Stimulated activated CD4-positive, alpha-beta T cell treated with anti-CD3 and anti-CD28 coated beads, Interleukin-15, amount 100 ng/mL, for 1 hour (primary cell): Measurements from ENCODE around the gene CPZ.

ENCODE experiments used
- DNase-seq, 2 donors: peaks; one replicate each; pipeline ENCODE4 v3.0.0-alpha.2; 2020; ENCODE audit warnings: low read depth in 1 of 2, low spot score in 1 of 2

Gene CPZ

DNA sequence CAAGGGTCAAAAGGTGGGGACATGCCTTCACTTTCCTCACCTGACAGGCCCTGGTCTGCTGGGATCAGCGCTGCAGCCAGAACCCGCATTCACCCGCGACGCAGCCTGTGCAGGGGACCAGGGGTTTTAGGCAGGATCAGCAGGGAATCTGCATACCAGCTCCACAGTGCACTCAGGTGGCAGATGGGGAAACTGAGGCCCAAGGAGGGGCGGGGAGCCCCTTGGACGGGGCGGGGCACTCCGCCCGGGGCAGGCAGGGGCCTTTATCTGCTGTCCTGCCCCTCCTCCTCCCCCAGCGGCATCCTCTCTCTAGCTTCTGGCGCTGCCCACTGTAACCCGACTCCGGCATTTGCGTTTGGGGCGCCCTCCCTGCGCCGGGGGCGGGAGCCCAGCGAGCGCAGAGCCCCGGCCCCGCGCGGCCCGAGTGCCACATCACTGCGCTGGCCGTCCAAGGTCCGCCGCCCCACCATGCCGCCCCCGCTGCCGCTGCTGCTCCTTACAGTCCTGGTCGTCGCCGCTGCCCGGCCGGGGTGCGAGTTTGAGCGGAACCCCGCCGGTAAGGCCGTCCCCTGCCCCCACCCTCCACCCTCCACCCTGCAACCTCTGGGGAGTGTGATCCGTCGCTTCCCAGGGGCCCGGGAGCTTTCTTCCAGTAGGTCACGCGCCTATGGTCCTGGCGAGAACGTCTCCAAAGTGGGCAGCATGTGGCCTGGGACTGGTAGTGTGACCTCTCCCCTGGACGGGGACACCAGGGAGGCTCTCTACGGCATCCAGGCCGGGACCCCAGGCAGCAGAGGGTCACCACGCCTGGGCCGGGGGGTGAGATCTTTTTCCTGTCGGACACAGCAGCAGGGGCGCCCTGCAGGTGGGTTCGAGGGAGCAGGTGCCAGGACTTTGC lies at the start of gene CPZ:
CPZ (plus strand) TSS at position 400 of the 898 bp plus-strand sequence; CDS start at position 469, 69 bp downstream.
- no peak for DNase-seq

DNA sequence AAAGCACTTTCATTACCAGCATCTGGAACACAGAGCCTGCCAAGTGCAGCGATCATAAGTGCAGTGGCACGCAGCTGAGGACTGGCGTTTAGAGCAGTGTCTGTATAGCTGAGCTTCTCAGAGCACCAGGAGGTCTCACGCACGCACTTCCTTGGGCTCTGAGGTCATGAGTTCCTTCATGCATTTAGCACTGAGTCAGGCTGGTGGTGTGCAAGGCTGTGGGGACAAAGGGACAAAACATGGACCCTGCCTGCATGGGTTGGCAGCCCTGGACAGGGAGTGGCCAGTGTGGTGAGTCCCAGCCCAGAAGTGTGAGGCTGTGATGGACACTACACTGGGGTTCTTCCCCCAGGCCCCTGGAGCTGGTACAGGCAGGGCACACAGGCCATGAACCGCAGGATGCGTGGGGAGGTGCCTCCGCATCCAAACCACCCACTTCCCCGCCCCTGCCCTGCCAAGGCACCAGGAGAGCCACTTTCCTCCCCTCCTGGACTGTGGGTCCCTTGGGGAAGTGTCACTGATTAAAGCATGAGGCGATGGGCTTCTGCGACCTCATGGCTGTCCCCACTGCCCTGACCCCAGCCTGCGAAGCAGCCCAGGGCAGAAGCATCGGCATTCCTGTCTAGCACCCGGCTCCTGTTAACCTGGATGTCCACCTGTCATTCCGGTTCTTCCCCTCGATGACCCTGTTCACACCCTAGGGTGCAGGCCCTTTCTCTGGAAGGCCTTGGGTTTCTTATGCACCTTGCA lies 49.6 kb upstream of the CPZ start:
- DNase-seq, result no peak

DNA sequence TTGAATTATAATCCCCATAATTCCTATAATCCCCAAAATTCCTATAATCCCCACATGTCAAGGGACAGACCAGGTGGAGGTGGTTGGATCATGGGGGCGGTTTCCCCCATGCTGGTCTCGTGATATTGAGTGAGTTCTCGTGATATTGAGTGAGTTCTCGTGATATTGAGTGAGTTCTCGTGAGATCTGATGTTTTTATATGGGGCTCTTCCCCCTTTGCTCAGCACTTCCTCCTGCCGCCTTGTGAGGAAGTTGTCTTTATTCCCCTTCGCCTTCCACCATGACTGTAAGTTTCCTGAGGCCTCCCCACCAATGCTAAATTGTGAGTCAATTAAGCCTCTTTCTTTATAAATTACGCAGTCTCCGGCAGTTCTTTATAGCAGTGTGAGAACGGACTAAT lies 48.9 kb upstream of the CPZ start:
- DNase-seq, result no peak

DNA sequence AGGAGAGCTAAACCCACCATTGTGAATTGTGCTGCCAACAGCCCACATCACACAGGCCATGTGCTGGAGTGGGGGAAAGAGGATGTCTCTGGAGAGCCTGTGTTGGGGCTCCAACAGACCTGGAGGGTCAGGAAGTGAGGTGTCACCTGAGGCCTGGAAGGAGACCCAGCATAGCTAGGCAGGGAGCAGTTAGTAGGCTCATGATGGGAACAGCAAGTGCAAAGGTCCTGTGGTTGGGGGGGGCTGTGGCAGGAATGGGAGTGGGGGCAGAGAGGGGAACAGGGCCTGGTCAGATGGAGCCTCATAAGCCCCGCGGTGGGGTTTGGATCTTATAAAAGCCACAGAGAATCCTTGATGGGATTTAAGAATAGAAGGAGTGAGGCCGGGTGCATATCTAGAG lies 48.3 kb upstream of the CPZ start:
- no peak for DNase-seq

DNA sequence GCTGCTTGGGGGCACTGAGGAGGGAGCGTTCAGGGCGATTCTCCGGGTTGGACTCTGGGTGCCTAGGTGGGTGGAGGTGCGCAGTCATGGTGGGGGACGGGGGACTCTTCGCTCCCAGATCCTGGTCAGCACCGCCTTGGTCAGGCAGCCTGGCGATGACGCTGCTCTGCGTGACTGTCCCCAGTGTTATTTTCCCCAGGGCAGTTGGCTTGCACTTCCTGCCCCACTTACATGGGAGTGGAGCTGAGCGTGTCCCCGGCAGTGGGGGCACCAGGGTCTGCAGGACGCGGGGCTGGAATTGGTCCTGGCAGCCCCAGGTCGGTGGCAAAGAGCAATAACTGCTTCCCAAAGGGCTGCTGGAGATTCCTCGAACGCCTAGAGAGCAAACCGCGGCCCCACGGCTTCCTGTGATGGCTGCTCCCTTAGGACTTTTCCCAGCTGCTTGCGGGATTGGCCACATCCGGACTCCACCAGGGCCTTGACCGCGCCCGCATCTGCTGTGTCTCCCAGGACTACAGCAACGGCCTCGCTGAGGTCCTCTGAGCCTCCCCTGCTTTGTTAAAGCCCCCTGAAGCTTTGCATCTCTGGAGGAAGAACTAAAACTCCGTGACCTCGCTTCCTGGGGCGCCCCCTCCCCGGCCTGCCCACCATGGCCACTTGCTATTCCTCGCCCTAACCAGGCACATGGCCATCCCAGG lies 47.7 kb upstream of the CPZ start:
- no peak for DNase-seq

DNA sequence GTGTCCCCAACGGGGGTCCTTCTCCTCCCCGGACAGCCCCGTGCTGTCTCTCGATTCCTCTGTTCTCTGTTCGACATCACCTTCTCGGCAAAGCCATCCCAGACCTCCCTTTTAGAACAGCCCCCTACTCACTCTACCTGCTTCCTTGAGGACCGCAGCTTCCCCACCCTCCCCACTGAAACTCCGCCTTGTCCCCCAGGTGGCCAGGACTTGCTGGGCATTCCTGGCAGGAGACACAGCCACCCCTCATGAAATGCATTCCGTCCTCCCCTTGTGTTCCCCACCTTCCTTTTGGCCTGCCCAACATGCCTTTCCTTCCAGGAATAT lies 47.2 kb upstream of the CPZ start:
- no peak for DNase-seq

DNA sequence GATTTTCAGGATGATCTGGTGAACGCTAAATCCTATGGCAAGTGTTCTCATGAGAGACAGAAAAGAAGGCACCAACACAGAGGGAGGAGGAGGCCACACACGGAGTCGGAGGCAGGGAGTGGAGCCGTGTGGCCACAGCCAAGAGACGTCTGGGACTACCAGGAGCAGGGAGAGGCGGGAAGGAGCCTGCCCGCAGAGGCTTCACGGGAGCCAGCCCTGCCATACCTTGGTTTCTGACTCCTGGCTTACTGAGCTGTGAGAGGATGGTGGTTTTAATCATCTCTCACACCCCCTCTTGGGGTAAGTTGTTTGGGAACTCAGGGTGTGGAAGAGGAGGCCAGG lies 45.8 kb upstream of the CPZ start:
- DNase-seq, result no peak

DNA sequence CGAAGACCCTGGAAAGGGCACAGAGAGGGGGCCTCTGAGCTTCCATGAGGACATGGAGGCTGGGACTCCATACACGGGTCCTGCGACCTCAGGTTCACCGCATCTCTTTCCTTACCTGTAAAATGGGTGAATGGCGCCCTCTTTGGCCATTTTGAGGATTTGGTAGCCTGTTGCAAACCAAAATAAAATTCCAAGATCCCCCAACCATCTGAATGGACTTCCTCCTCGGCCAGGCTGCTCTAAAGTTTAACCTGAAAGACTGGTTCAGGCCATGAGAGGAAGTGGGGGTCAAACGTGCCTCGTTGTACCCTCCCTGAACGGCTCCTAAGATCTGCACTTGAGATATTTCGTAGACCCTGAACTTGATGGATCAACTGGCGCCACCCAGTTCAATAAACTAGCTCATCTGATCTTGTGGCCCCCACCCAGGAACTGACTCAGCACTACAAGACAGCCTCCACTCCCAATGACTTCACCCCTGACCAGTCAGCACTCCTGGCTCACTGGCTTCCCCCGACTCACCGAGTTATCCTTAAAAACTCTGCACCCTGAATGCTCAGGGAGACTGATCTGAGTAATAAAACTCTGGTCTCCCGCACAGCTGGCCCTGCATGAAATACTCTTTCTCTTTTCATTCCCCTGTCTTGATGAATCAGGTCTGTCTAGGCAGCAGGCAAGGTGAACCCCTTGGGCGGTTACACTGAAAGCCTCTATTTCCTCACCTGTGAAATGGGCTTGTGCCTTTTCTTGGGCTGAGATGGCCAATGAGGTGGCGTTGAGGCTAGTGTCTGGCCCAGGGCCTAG lies 45.3 kb upstream of the CPZ start:
- DNase-seq, result no peak

DNA sequence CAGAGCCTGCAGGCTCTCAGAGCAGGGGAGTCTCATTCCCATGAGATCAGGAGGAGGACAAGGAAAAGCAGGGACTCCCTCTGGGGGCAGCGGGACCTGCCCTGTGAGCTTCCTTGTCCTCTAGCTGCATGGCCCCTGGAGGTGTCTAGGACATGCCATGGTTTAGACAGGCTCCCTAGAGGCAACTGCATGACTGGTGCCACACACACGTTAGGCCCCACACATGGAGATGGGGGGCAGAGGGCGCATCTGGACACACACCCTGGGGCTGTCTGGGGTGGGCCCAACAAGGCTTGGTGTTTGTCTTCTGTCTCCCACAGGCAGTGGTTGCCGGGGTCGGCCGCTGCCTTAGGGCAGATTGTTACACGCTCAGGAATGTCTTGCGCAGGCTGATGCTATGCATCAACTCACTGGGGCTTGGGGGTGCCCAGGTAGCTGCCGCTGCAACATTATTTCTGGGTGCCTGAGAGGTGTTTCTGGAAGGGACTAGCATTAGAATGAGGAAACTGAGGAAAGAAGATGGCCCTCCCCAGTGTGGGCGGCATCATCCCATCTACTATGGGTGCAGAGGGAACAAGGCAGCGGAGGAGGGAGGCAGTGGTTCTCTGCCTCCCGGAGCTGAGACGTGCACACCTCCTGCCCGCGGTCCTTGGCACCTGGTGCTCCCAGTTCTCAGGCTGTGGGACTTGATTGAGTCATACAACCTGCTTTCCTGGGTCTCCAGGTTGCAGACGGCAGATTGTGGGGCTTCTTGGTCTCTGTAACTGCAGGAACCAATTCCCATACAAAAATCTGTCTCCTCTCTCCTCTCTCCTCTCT lies 44.4 kb upstream of the CPZ start:
- DNase-seq, result no peak

DNA sequence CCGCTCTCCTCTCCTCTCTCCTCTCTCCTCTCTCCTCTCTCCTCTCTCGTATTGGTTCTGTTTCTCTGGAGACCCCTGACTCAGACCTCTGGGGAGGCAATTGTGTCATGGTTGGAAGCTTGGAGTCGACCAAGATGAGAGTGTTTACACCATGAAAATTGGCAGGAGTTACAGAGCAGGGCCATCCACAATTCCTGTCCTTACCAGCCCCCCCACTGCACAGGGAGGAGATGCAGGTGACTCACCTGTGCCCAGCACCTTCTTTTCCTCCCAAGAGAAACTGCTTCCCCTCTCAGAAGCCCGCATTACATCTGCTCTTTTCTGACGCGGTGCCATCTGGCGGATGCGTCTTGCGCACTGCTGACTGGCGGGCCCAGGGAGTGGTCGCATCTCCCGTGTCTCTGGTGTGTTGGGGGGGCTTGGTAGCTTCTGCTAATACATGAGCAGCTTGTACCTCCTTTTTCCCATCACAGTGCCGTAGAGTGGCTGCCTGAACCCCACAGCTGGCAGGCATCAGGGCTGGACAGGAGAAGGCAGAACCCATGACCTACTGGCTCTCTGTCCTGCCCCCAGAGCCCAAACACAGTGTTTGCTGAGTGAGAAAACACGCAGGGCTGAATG lies 43.7 kb upstream of the CPZ start:
- no peak for DNase-seq

DNA sequence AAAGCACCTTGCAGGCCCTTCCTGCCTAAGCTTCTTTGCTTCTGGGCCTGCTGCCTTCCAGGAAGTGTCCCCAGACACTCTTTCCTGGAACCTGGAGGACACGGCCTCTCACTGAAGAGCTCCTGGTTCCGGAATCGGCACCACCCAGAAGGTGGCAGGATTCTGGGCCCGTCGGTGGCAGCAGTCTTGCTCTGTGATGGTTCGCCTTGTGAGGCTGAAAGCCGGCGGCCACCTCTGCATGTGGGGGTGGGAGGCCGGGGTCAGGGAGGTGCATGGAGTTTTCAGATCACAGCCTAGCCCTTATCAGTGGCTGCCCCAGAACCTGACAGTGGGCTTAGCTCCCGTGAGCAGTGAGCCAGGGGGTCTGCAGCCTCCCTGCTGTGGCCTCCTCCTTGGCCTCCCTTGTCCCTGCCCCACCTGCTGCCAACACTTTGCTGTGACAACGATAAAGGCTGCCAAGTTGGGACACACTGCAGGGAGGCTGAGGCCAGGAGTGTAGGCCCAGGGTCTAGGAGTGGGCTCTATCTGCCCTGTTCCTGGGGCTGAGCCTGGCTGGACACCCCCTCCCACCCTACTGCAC lies 43.1 kb upstream of the CPZ start:
- no peak for DNase-seq

DNA sequence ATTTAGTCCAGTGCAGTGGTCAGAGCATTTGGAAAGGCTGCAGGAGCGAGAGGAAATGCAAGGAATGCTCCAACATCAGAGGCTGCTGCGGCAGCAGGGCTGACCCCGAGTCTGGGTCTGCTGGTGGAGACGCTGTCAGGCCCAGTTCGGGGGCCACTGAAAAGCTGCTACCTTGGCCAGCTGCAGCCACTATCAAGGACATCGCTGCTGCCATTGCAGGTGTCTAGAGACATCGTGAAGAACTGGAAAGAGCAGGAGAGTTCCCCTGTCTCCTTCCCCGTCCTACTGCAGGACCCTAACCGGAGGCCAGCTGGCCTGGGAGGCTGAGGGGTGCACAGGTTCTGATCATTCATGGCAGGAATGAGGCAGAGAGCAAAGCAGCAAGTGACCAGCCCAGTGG lies 41.9 kb upstream of the CPZ start:
- no peak for DNase-seq

DNA sequence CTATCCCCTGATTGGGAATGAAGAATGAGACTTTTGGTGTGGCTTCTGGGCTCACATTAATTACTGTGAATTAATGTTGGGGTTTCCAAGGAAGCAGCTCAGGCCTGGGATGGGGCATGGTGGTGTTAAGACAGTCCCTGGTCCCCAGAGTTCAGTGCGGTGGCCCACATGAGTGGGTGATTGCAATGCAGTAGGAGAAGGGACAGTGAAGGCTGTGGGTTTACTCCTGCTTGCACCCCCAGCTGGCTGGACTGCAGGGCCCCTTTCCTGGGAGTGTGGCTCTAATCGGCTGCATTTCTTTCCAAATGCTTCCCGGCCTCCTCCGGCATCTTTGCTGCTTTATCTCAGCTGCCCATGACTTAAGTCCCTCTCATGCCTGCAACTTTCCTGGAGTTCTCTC lies 40.5 kb upstream of the CPZ start:
- no peak for DNase-seq

DNA sequence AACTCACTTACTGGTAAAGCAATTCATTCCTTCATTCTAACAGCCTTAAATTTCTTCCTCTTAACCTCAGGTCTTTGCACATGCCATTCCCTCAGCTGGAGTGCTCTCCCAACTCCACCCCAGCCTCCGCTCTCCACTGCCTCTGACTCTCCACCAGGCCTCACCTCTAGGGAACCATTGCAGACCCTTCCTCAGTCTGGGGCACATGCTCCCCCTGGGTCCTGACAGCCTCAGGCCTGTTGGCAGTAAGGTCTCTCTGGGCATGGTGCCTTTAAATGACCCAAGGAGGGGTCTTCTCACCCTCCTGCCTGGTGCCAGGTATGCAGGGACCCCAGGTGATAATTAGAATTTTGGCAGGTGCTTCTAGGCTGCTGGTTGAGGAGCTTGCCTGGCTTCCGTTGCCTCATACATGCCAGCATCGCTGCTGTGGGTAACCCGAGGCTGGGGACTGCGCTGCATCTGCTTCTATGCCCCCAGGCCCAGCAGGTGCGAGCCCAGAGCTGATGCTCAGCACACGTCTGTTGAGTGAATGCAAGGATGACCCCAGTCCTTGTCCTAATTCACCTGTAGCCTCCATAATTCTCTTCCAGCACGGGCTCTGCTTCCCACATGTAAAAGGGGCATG lies 39.9 kb upstream of the CPZ start:
- no peak for DNase-seq

DNA sequence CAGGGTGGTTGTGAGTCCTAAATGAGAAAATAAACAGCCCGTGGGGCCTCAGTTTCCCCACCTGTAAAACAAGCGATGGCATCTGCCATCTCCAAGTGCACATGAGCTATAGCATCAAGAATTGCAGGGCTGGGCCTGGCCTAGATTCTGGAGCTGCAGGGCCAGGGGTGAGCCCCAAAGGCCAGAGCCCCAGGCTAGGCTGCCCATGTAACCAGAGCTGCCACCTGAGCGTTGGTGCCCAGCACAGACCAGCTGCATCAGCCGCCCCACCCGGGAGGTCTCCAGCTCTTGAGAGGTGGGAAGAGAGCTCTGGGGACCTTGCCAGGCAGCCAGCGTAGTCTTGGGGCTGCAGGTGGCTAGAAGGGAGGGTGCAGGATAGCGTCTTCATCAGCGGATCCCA lies 39.3 kb upstream of the CPZ start:
- no peak for DNase-seq

DNA sequence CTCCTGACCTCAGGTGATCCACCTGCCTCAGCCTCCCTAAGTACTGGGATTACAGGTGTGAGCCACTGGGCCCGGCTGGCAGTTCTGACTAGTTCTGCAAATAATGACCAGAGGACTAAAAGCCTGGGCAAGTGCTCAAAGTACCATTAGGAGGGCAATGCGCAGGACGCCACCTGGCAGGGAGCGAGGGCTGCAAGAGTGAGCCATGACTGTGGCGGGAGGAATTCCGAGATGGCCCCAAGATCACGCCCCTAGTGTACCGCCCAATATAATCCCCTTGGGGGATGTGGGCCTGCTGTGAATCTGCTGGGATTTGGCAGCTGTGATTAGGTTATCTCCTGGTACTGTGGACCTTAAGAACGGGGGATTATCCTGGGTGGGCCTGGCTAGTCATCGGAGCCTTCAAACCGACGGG lies 38.6 kb upstream of the CPZ start:
- DNase-seq, result no peak

DNA sequence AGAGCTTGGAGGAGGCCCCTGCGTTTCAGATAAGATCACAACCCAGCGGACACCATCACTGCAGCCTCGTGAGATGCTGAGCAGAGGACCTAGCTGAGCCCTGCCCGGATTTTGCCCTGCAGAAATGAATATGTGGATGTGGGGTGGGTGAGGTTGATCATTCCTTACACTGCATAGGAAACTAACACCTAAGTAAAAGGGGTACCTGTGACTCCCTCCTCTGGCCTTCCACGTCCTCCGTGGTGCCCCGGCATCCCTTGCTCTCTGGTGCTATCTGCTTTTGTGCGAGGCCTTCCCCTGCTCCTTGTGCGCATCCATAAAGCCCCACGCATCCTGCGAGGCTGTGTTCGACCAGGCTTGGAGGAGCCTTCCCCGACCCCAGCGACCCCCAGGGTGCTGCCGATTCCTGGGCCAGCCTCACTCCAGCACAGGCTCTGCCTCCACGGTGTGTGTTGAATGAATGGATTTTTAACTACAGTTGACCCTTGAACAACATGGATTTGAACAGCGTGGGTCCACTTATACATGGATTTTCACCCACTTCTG lies 37.9 kb upstream of the CPZ start:
- DNase-seq, result no peak

DNA sequence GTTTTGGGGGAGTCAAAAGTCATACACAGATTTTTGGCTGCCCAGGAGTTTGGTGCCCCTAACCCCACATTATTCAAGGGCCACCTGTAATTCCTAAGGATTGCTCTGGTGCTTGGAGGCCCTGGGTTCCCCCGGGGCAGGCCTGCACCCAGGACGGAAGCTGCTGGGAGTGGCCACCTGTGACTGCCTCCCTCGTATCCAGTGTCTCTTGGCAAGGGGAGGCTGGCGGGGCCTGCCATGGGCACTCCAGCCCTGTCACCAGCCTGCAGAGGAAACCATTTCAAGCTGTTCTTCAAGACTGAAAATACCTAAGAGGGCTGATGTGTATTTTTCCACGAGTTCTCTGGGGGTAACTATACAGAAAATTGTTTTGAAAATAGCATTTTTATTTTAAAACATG lies 36.8 kb upstream of the CPZ start:
- no peak for DNase-seq
